HepG2 (cell line): ENCODE results near the gene TOX2.

Experiments
- BRD4 ChIP-seq: sonication (generic); formaldehyde crosslinking; IDR thresholded peaks from 2 replicates; pipeline ENCODE4 v1.4.0; 2020; ENCODE audit warnings: missing genetic modification reagents
- FOXA3 ChIP-seq: IDR thresholded peaks from 2 replicates; pipeline ENCODE4 v1.6.1; 2016; ENCODE audit warnings: missing genetic modification reagents, missing compliant biosample characterization
- ISL2 ChIP-seq: sonication (generic); formaldehyde crosslinking; IDR thresholded peaks from 2 replicates; pipeline ENCODE4 v1.5.0; 2020; ENCODE audit warnings: missing genetic modification reagents
- MEIS2 ChIP-seq: sonication (generic); formaldehyde crosslinking; IDR thresholded peaks from 2 replicates; pipeline ENCODE4 v1.9.0; 2021; ENCODE audit warnings: mild to moderate bottlenecking, missing genetic modification reagents
- POLR2A ChIP-seq, 2 experiments: IDR thresholded peaks; 2 replicates each; pipeline ENCODE4 v1.6.1; 2011; ENCODE audit warnings: low read depth in 2 of 2, low read length in 2 of 2, mild to moderate bottlenecking in 1 of 2, moderate library complexity in 1 of 2; ENCODE audit not compliant: insufficient read depth in 1 of 2
- RAD21 ChIP-seq: fragments of 450-650 bp; formaldehyde crosslinking; IDR thresholded peaks from 2 replicates; pipeline ENCODE4 v1.5.0; 2020; ENCODE audit warnings: mild to moderate bottlenecking
- RXRA ChIP-seq: sonication (generic); formaldehyde crosslinking; IDR thresholded peaks from 2 replicates; pipeline ENCODE4 v1.5.1; 2020; ENCODE audit warnings: missing genetic modification reagents
- SMC3 ChIP-seq: IDR thresholded peaks from 2 replicates; pipeline ENCODE4 v1.6.1; 2011; ENCODE audit warnings: low read length, improper control_type of control experiment
- TCF7 ChIP-seq: sonication (generic); IDR thresholded peaks from 2 replicates; pipeline ENCODE4 v1.6.1; 2016; ENCODE audit warnings: antibody characterized with exemption, low read depth
- ZNF598 ChIP-seq: sonication (generic); formaldehyde crosslinking; IDR thresholded peaks from 2 replicates; pipeline ENCODE4 v1.5.1; 2020; ENCODE audit warnings: mild to moderate bottlenecking, missing genetic modification reagents, borderline replicate concordance
- ZNF660 ChIP-seq: sonication (generic); formaldehyde crosslinking; IDR thresholded peaks from 2 replicates; pipeline ENCODE4 v1.5.1; 2020; ENCODE audit warnings: mild to moderate bottlenecking, low read depth, missing genetic modification reagents, borderline replicate concordance
- TF ChIP-seq, protein P1 (sequence below): sonication (generic); formaldehyde crosslinking; IDR thresholded peaks from 2 replicates; pipeline ENCODE4 v1.5.0; 2020; ENCODE audit warnings: mild to moderate bottlenecking, missing genetic modification reagents, moderate library complexity
- TF ChIP-seq, protein P2 (sequence below): sonication (generic); formaldehyde crosslinking; IDR thresholded peaks from 2 replicates; pipeline ENCODE4 v1.5.1; 2020; ENCODE audit warnings: mild to moderate bottlenecking, missing genetic modification reagents, moderate library complexity

DNA sequence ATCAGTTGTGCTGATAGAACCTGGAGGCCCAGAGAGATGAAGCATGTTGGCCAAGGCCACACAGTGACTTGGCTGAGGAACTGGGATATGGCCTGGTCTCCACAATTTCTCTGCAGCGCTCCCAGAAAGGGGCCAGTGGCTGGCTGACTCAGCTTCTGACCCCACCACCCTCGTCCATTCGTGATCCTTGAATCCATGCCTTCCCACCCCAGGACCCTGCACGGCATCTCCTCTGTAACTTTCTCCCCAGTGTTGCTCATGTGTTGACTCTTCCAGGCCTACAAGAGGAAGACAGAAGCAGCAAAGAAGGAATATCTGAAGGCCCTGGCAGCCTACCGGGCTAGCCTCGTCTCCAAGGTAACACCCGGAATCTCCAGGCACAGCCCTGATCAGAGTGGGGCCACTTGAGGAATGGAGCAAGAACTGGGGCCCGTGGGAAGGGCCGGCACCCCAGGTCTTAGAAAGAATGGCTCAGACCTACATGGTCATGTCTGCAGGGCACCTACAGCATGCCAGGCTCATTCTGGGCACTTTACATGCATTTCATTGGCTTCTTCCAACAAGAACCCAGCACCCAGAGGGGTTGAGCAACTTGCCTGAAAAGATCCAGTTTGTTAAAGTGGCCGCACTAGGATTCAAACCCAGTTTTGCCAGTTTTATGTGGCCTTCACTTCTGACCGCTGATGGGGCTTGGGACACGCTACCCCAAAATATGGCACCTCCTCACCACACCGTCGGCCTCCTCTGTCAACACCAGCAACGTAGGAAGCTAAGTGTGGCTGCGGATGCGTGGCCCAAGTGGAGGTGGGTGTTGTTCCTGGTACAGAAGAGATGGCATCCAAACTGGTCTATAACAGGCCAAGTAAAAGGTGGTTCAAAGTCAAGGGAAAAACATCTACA is 150.1 kb downstream of the TOX2 start:
- no peak for TF ChIP-seq SMC3
- no peak for TF ChIP-seq ZNF660
- TF ChIP-seq ISL2 (CRISPR knock-in tag) = no peak
- no peak for TF ChIP-seq BRD4
- no peak for TF ChIP-seq MEIS2
- TF ChIP-seq, protein P1, sequence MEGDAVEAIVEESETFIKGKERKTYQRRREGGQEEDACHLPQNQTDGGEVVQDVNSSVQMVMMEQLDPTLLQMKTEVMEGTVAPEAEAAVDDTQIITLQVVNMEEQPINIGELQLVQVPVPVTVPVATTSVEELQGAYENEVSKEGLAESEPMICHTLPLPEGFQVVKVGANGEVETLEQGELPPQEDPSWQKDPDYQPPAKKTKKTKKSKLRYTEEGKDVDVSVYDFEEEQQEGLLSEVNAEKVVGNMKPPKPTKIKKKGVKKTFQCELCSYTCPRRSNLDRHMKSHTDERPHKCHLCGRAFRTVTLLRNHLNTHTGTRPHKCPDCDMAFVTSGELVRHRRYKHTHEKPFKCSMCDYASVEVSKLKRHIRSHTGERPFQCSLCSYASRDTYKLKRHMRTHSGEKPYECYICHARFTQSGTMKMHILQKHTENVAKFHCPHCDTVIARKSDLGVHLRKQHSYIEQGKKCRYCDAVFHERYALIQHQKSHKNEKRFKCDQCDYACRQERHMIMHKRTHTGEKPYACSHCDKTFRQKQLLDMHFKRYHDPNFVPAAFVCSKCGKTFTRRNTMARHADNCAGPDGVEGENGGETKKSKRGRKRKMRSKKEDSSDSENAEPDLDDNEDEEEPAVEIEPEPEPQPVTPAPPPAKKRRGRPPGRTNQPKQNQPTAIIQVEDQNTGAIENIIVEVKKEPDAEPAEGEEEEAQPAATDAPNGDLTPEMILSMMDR (CRISPR knock-in tag) = no peak
- no peak for TF ChIP-seq FOXA3 (CRISPR knock-in tag)
- TF ChIP-seq ZNF598 = no peak
- TF ChIP-seq POLR2A (IDR thresholded peaks at IDR 0.05; ENCODE audit: insufficient read depth in 1 of 2, low read depth in 2 of 2, low read length in 2 of 2) = no peak
- no peak for TF ChIP-seq TCF7
- TF ChIP-seq RXRA (CRISPR knock-in tag) = no peak
- TF ChIP-seq, protein P2, sequence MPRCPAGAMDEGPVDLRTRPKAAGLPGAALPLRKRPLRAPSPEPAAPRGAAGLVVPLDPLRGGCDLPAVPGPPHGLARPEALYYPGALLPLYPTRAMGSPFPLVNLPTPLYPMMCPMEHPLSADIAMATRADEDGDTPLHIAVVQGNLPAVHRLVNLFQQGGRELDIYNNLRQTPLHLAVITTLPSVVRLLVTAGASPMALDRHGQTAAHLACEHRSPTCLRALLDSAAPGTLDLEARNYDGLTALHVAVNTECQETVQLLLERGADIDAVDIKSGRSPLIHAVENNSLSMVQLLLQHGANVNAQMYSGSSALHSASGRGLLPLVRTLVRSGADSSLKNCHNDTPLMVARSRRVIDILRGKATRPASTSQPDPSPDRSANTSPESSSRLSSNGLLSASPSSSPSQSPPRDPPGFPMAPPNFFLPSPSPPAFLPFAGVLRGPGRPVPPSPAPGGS (CRISPR knock-in tag) = no peak
- TF ChIP-seq RAD21 (CRISPR knock-in tag) = no peak
